Ascending aorta (tissue), 2 donors: ENCODE measurements around the gene EFEMP1. TPM values are rescaled to one million over a fixed set of nuclear protein-coding genes. Genes with fewer than 3 reads are reported as not detected.

Source experiments
- DNase-seq, 2 donors: peaks; one replicate each; pipeline ENCODE4 v3.0.0-alpha.2; 2019; ENCODE audit warnings: low spot score in 2 of 2
- H3K27ac ChIP-seq, 2 donors: fragments of 200-600 bp; sonication (generic); one replicate each; pipeline ENCODE4 v1.5.1; 2016 to 2017; ENCODE audit warnings: mild to moderate bottlenecking in 1 of 2
- H3K27me3 ChIP-seq: fragments of 200-600 bp; sonication (generic); one replicate; pipeline ENCODE4 v1.5.1; 2017
- H3K36me3 ChIP-seq, 2 donors: fragments of 200-600 bp; sonication (generic); one replicate each; pipeline ENCODE4 v1.5.1; 2016
- H3K4me1 ChIP-seq, 2 donors: fragments of 200-600 bp; sonication (generic); one replicate each; pipeline ENCODE4 v1.5.1; 2016 to 2017; ENCODE audit warnings: mild to moderate bottlenecking in 1 of 2
- H3K4me3 ChIP-seq, 2 donors: fragments of 200-600 bp; sonication (generic); one replicate each; pipeline ENCODE4 v1.5.1; 2016 to 2017; ENCODE audit warnings: mild to moderate bottlenecking in 1 of 2
- H3K9me3 ChIP-seq, 2 donors: fragments of 200-600 bp; sonication (generic); one replicate each; pipeline ENCODE4 v1.5.1; 2016
- intact Hi-C: fragments of 100-400 bp; cut with DNase I; formaldehyde crosslinking; loops from one replicate; pipeline ENCODE4 v1.15.1; 2023
- total RNA-seq: library from RNA; depleted of rRNA; stranded (reverse); fragments of >200 nt; gene quantifications from one replicate; pipeline ENCODE4 v1.1.0, GENCODE V29; 2016
- TF ChIP-seq, protein P1 (sequence below), 3 experiments: fragments of 200-600 bp in 2 of 3; fragments of 450-650 bp in 1 of 3; sonication (generic) in 2 of 3; IDR thresholded peaks; one replicate each; pipeline ENCODE4 v1.5.1; 2016 to 2019; ENCODE audit warnings: antibody characterized with exemption in 3 of 3, mild to moderate bottlenecking in 1 of 3, moderate library complexity in 1 of 3

EFEMP1 gene
- total RNA-seq, 1 donor from 2014 or later, result 1,320 TPM

DNA sequence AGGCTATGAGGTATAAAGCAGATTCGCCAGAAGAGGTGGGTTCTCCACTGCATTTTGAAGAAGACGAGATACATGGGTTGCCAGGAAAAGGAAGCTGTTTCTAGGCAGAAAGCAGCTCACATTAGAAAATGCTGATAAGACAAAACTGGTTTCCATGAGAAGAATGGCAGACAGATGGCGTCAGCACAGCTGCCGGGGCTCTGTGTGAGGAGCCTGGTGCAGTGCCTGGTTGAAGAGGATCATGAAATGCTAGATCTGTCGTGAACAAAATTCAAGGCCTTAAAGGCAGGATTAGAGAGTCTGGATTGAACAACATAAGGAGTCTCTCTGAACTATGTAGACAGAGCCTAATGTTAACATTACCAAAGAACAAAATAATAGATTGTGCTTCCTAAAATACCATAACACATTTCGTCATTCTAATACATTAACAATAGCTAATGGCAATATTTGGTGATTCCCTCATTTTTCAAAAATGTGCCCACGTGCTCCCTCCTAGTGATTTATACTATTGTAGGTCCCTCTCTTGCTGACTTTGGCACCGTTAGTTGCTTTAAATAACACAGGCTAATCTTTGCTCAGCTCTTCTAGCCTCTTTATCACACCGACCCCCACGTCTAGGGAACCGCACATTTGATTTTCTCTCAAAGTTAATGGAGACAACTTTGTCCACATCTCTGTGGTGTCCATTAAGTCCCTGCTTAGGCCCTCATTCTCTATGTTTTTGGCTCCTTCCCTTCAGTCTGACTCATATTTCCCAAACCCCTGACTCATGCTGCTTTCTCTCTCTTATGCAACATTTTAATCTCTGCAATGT is 38.2 kb downstream of the EFEMP1 start:
- Histone ChIP-seq H3K27ac (peak overlapping the region; percentile 89 to 93), H3K4me3 (no peak overlapping the region), H3K36me3 (peaks cover 12 to 13% of the 10 kb centered on the region in 2 donors), H3K4me1 (peaks cover 15 to 65% of the 10 kb centered on the region in 2 donors), H3K27me3 (no peaks in the 10 kb centered on the region), H3K9me3 (no peaks in the 10 kb centered on the region)
- intact Hi-C loops, result loop anchor here (1.0 to 10.0 kb wide), 3 partner anchors 22 to 271 kb away; partner anchors contain the start of genes EFEMP1 and PPP4R3B
- peak in 1 of 2 donors; percentile 73 for DNase-seq
- TF ChIP-seq, protein P1, sequence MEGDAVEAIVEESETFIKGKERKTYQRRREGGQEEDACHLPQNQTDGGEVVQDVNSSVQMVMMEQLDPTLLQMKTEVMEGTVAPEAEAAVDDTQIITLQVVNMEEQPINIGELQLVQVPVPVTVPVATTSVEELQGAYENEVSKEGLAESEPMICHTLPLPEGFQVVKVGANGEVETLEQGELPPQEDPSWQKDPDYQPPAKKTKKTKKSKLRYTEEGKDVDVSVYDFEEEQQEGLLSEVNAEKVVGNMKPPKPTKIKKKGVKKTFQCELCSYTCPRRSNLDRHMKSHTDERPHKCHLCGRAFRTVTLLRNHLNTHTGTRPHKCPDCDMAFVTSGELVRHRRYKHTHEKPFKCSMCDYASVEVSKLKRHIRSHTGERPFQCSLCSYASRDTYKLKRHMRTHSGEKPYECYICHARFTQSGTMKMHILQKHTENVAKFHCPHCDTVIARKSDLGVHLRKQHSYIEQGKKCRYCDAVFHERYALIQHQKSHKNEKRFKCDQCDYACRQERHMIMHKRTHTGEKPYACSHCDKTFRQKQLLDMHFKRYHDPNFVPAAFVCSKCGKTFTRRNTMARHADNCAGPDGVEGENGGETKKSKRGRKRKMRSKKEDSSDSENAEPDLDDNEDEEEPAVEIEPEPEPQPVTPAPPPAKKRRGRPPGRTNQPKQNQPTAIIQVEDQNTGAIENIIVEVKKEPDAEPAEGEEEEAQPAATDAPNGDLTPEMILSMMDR (IDR thresholded peaks at IDR 0.05), result no peak

DNA sequence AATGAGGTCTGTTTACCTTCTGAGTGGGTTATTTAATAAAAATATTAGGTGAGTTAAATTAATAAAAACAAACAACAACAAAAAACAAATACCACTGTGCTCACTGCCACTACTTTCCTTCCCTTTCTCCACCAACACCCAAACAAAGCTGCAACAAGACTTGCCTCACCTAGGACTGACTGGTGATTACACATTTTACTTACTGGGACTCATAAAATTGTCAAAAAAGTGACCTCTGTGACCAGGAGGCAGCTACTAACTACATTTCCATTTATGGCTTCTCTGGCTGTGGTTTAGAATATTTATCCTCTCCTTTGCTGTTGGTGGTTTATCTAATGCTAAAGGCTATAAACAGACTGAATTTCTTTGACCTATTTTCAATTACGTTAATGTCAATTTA is 39.8 kb downstream of the EFEMP1 start:
- Histone ChIP-seq H3K4me3 (no peak overlapping the region), H3K27ac (peak overlapping the region; percentile 89 to 93), H3K9me3 (no peaks in the 10 kb centered on the region), H3K27me3 (no peaks in the 10 kb centered on the region), H3K36me3 (peaks cover 27 to 28% of the 10 kb centered on the region in 2 donors), H3K4me1 (peaks cover 15 to 63% of the 10 kb centered on the region in 2 donors)
- TF ChIP-seq, protein P1 (IDR thresholded peaks at IDR 0.05), result no peak
- intact Hi-C loops, result loop anchor here (10.0 kb wide), 1 partner anchor 269 kb away; the partner anchor contains the start of gene PPP4R3B
- DNase-seq, result no peak

DNA sequence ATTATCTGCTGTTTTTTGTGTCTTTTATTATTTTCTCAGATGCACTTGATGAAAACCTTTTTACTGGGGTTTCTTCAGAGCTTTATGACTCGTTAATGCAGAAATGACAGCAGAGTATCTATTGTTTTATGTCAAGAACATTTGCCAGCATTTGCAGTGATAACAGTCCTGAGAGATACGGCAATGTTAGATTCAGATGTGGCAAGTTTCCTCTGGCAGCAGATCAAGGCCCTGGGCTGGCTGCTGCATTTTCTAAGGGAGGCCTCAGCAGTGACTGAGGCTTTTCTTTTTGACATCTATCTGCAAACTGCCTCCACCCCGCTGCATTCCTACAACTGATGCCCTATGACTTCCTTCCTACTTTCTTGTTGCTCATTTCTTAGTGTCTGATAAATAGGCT is 40.2 kb downstream of the EFEMP1 start:
- DNase-seq, result peak in 1 of 2 donors; percentile 65
- intact Hi-C loops, result loop anchor here (10.0 kb wide), 1 partner anchor 269 kb away; the partner anchor contains the start of gene PPP4R3B
- Histone ChIP-seq H3K36me3 (peaks cover 27 to 33% of the 10 kb centered on the region in 2 donors), H3K27ac (peak overlapping the region; percentile 89 to 93), H3K4me3 (no peak overlapping the region), H3K4me1 (peaks cover 15 to 61% of the 10 kb centered on the region in 2 donors), H3K27me3 (no peaks in the 10 kb centered on the region), H3K9me3 (no peaks in the 10 kb centered on the region)
- TF ChIP-seq, protein P1 (IDR thresholded peaks at IDR 0.05), result no peak

DNA sequence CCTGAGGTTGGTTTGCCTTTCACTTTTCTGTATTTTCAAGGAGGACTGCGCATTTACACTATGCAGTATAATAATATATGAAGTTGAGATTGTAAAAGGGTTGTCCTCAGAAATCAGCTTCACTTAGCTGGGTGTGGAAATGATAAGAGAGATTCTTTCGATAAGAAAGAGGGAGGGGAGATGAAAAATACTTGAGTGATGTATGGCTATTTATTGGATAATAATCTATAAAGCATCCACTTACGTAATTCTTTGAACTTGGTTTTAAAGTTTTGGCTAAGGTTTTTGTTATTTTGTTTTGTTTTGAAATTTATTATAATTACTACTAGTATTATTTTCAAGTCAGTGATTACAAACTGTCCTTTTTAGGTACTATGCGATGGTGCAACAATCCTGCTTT is 40.6 kb downstream of the EFEMP1 start:
- Histone ChIP-seq H3K9me3 (no peaks in the 10 kb centered on the region), H3K27me3 (no peaks in the 10 kb centered on the region), H3K4me1 (peaks cover 15 to 58% of the 10 kb centered on the region in 2 donors), H3K27ac (peak overlapping the region; percentile 37 to 93), H3K36me3 (peaks cover 27 to 37% of the 10 kb centered on the region in 2 donors), H3K4me3 (no peak overlapping the region)
- no peak for DNase-seq
- TF ChIP-seq, protein P1 (IDR thresholded peaks at IDR 0.05), result no peak
- intact Hi-C loops, result loop anchor here (10.0 kb wide), 1 partner anchor 268 kb away; the partner anchor contains the start of gene PPP4R3B

DNA sequence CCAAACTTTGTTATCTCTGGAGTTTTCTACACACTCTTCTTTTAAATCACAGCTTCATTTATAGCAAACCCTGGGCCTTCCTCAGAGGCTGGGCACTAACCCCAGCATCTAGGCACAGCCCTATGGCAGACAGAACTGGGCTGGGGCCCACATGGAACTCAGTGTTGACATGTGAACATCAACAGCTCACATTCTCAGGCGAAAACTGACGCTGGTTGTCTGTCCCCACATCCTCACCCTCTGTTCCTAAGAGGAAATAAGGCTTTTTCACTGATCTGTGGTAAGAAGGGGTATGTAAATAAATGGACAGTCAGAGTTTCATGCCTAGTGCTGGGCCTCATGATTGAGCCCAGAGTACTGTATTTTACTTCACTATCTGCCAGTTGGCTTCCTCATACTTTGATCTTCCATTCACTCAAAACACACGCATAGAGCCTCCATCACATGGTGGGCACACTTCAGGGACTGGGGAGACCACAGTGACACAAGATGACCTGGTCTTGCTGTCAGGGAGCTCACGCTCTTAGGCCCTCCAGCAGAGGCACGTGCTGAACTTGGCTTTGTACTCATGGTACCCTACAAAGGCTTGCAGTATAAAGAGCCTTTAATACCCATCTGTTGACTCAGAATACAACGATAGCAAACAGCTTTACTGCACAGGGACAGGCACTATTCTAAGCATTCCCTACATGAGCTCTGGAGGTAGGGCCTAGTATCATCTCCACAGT is 43.0 kb downstream of the EFEMP1 start:
- peaks cover 31 to 40% of the 10 kb centered on the region in 2 donors for H3K36me3 ChIP-seq
- no peak overlapping the region for H3K4me3 ChIP-seq
- intact Hi-C loops, result loop anchor here (10.0 kb wide), 1 partner anchor 266 kb away; the partner anchor contains the start of gene PPP4R3B
- TF ChIP-seq, protein P1 (IDR thresholded peaks at IDR 0.05), result no peak
- no peaks in the 10 kb centered on the region for H3K27me3 ChIP-seq
- DNase-seq, result no peak
- peak overlapping the region; percentile 35 to 71 for H3K27ac ChIP-seq
- H3K4me1 ChIP-seq, result peaks cover 19 to 53% of the 10 kb centered on the region in 2 donors
- H3K9me3 ChIP-seq, result no peaks in the 10 kb centered on the region
